Spleen (tissue), 11 donors: ENCODE measurements around the gene SORCS2. TPM values are rescaled to one million over a fixed set of nuclear protein-coding genes. Genes with fewer than 3 reads are reported as not detected.
"Not testable (repeated sequence)": the region's sequence is repeated elsewhere in the genome, so short reads cannot be mapped to it uniquely, and the experiment has no call there.

Experiments
- DNase-seq: peaks from one replicate; pipeline ENCODE4 v3.0.0-alpha.2; 2020
- H3K27ac ChIP-seq, 8 donors: fragments of 200-600 bp; sonication (generic) in 7 of 8; 1 replicate in 4 of 8; 2 replicates in 4 of 8; pipeline versions ENCODE4 v1.5.0 to v1.8.0; 2016 to 2021; ENCODE audit warnings: inconsistent platforms in 4 of 8, mild to moderate bottlenecking in 4 of 8, moderate library complexity in 1 of 8
- H3K27me3 ChIP-seq, 7 donors: fragments of 200-600 bp; sonication (generic) in 6 of 7; replicated peaks in 1 of 7; 1 replicate in 4 of 7; 2 replicates in 3 of 7; pipeline versions ENCODE4 v1.5.0 to v1.8.0; 2016 to 2021; ENCODE audit warnings: inconsistent platforms in 3 of 7, mild to moderate bottlenecking in 1 of 7
- H3K36me3 ChIP-seq, 6 donors: fragments of 200-600 bp; sonication (generic) in 5 of 6; 1 replicate in 4 of 6; 2 replicates in 2 of 6; pipeline versions ENCODE4 v1.5.0 to v1.8.0; 2016 to 2021; ENCODE audit warnings: inconsistent platforms in 2 of 6
- H3K4me1 ChIP-seq, 6 donors: fragments of 200-600 bp; sonication (generic) in 5 of 6; 1 replicate in 3 of 6; 2 replicates in 3 of 6; pipeline versions ENCODE4 v1.5.0 to v1.8.0; 2016 to 2021; ENCODE audit warnings: inconsistent platforms in 3 of 6
- H3K4me3 ChIP-seq, 8 donors: fragments of 200-600 bp; sonication (generic) in 7 of 8; 1 replicate in 4 of 8; 2 replicates in 4 of 8; pipeline versions ENCODE4 v1.5.0 to v1.8.0; 2016 to 2021; ENCODE audit warnings: inconsistent platforms in 4 of 8, mild to moderate bottlenecking in 4 of 8, moderate library complexity in 2 of 8
- H3K9me3 ChIP-seq, 8 donors: fragments of 200-600 bp; sonication (generic) in 7 of 8; 1 replicate in 4 of 8; 2 replicates in 4 of 8; pipeline versions ENCODE4 v1.5.0 to v1.8.0; 2016 to 2021; ENCODE audit warnings: inconsistent platforms in 4 of 8
- CTCF ChIP-seq, 11 experiments: fragments of 200-600 bp in 7 of 11; fragments of 450-650 bp in 4 of 11; sonication (generic) in 4 of 11; IDR thresholded peaks in 8 of 11; conservative IDR thresholded peaks in 3 of 11; 1 replicate in 7 of 11; 2 replicates in 4 of 11; pipeline versions ENCODE4 v1.4.0 to v1.8.0; 2016 to 2021; ENCODE audit warnings: antibody characterized with exemption in 11 of 11, inconsistent platforms in 4 of 11, mild to moderate bottlenecking in 1 of 11
- POLR2A ChIP-seq, 3 donors: fragments of 450-650 bp; IDR thresholded peaks; one replicate each; pipeline ENCODE4 v1.5.1; 2017; ENCODE audit warnings: antibody characterized with exemption in 3 of 3, mild to moderate bottlenecking in 1 of 3
- POLR2AphosphoS5 ChIP-seq, 3 donors: sonication (generic); formaldehyde crosslinking; IDR thresholded peaks; one replicate each; pipeline ENCODE4 v1.5.1; 2017; ENCODE audit warnings: antibody characterized with exemption in 3 of 3
- WGBS, 5 donors: extraction: QIAGEN DNeasy Blood & Tissue Kit in 3 of 5; methylation state at CpG; one replicate each; pipeline versions ENCODE4 v1.1.5 to v1.1.7; 2013 to 2018; 5-methylcytosine and 5-hydroxymethylcytosine counted together
- intact Hi-C: fragments of 100-400 bp; cut with DNase I; formaldehyde crosslinking; loops from one replicate; pipeline ENCODE4 v1.15.0; 2023; ENCODE audit warnings: low total_unique reads
- polyA plus RNA-seq, 3 donors: library from polyadenylated mRNA; stranded (reverse); fragments of 200-250 nt; gene quantifications; one replicate each; pipeline ENCODE4 v1.2.1, GENCODE V29; 2013
- total RNA-seq, 7 donors: library from RNA; depleted of rRNA in 3 of 7; stranded (reverse); fragments of >200 nt in 3 of 7; fragmentation: NEBNext Ultra II Directional in 4 of 7; extraction: Animal tissue kit (Norgen Biotek cat#: 25700) in 4 of 7; gene quantifications; one replicate each; pipeline versions ENCODE4 v1.1.0 to v1.2.1, GENCODE V29; 2016 to 2021
- donor health status: healthy with polysubstance abuse.
- donor health status: DM: no; HTN: no; CAD: no; lungs with moderate emphysema.
- donor health status: DM: no; HTN: no; CAD: no.
- donor health status: Bipolar disorder and iron deficiency.
- donor health status: healthy.
- donor health status: DM: no; HTN: no; CAD: no.
- donor health status: DM: yes; HTN: yes; CAD: no.

The SORCS2 gene
- total and polyA plus RNA-seq, 10 donors: 0.33 to 1.6 (median 0.60) TPM

DNA sequence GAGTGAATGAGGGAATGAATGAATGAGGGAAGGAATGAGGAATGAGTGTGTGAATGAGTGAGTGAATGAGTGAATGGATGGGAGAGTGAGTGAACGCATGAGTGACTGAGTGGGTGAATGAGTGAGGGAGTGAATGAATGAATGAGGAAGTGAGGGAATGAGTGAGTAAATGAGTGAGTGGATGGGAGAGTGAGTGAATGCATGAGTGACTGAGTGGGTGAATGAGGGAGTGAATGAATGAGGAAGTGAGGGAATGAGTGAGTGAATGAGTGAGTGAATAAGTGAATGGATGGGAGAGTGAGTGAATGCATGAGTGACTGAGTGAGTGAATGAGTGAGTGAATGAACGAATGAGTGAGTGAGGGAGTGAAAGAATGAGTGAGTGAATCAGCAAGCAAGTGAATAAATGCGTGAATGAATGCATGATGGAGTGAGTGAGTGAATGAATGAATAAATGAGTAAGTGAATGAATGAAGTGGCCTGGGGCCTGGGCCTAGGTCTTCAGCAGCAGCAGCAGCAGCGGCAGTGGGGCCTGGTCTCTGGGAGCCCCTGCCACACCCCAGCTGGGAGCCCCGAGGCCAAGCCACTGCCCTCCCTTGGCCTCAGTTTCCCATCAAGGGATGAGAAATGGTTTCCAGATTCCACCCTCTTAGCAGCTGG is 258.6 kb downstream of the SORCS2 start:
- 72 to 78% (median 75%) methylated on average over 5 of the region's 5 CpGs for WGBS, 5 donors
- H3K36me3 ChIP-seq: no peaks in the 10 kb centered on the region
- no peak overlapping the region for H3K27ac ChIP-seq
- H3K27me3 ChIP-seq: peaks cover 0 to 9% (median 0%) of the 10 kb centered on the region in 7 donors
- H3K9me3 ChIP-seq: peaks cover 0 to 3% (median 0%) of the 10 kb centered on the region in 8 donors
- no peaks in the 10 kb centered on the region for H3K4me1 ChIP-seq
- H3K4me3 ChIP-seq: no peak overlapping the region
- intact Hi-C loops: no loop called here
- no peak for DNase-seq
- no peak for TF ChIP-seq CTCF (IDR thresholded peaks at IDR 0.05 in 8 of 11, conservative IDR thresholded peaks at IDR 0.05 in 3 of 11)
- TF ChIP-seq POLR2A (IDR thresholded peaks at IDR 0.05): no peak
- TF ChIP-seq POLR2AphosphoS5 (IDR thresholded peaks at IDR 0.05): no peak

- H3K9me3 ChIP-seq: peaks cover 0 to 3% (median 0%) of the 10 kb centered on the region in 8 donors
- DNase-seq: no peak
- intact Hi-C loops: no loop called here
- H3K36me3 ChIP-seq: no peaks in the 10 kb centered on the region
- no peak for TF ChIP-seq POLR2A (IDR thresholded peaks at IDR 0.05)
- no peak for TF ChIP-seq POLR2AphosphoS5 (IDR thresholded peaks at IDR 0.05)
- no peak for TF ChIP-seq CTCF (IDR thresholded peaks at IDR 0.05 in 8 of 11, conservative IDR thresholded peaks at IDR 0.05 in 3 of 11)
- no peak overlapping the region for H3K4me3 ChIP-seq
- H3K27ac ChIP-seq: no peak overlapping the region
- 29 to 69% (median 62%) methylated on average over 1 to 2 of the region's 2 CpGs for WGBS, 5 donors
- H3K27me3 ChIP-seq: peaks cover 0 to 5% (median 0%) of the 10 kb centered on the region in 7 donors
- no peaks in the 10 kb centered on the region for H3K4me1 ChIP-seq
These were observed 259.1 kb downstream of the SORCS2 start for GRCh38 chr4:7451434-7451789.

DNA sequence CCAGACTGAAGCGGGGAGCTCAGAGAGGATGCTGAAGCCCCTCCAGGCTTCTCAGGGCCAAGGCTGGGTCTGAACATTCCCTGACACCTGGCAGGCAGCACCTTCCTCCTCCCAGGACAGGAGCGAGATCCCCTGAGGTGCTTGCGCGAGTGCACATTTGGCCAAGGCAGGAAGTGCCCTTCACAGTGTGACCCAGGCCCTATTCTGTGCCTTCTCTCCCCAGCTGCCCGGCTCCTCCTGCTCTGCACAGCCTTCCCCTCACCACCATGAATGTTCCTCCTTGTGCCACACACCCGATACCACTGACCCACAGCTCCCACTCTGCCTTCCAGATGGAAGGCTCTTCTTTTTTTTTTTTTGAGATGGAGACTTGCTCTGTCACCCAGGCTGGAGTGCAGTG is 259.5 kb downstream of the SORCS2 start:
- Histone ChIP-seq H3K4me3 (no peak overlapping the region), H3K27ac (no peak overlapping the region), H3K9me3 (peaks cover 0 to 3% (median 0%) of the 10 kb centered on the region in 8 donors), H3K36me3 (no peaks in the 10 kb centered on the region), H3K4me1 (no peaks in the 10 kb centered on the region), H3K27me3 (peaks cover 0 to 1% (median 0%) of the 10 kb centered on the region in 7 donors)
- WGBS, 5 donors: 64 to 81% (median 70%) methylated on average over 6 of the region's 6 CpGs
- no peak for DNase-seq
- intact Hi-C loops: no loop called here
- TF ChIP-seq POLR2A (IDR thresholded peaks at IDR 0.05): no peak
- no peak for TF ChIP-seq POLR2AphosphoS5 (IDR thresholded peaks at IDR 0.05)

DNA sequence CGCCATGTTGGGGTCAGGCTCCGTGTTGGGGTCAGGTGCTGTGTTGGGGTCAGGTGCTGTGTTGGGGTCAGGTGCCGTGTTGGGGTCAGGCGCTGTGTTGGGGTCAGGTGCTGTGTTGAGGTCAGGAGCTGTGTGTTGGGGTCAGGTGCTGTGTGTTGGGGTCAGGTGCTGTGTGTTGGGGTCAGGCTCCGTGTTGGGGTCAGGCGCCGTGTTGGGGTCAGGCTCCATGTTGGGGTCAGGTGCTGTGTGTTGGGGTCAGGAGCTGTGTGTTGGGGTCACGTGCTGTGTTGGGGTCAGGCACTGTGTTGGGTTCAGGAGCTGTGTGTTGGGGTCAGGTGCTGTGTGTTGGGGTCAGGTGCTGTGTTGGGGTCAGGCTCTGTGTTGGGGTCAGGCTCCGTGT is 260.5 kb downstream of the SORCS2 start:
- DNase-seq, intact Hi-C loops, H3K27ac ChIP-seq, H3K9me3 ChIP-seq, H3K4me1 ChIP-seq, H3K27me3 ChIP-seq, H3K36me3 ChIP-seq, H3K4me3 ChIP-seq: not testable (repeated sequence)
- WGBS, 5 donors: 76 to 96% (median 91%) methylated on average over 9 of the region's 9 CpGs

- no peak overlapping the region for H3K27ac ChIP-seq
- H3K36me3 ChIP-seq: no peaks in the 10 kb centered on the region
- 63 to 90% (median 84%) methylated on average over 8 to 16 of the region's 16 CpGs for WGBS, 5 donors
- no peak overlapping the region for H3K4me3 ChIP-seq
- intact Hi-C loops: no loop called here
- TF ChIP-seq POLR2A (IDR thresholded peaks at IDR 0.05): no peak
- TF ChIP-seq POLR2AphosphoS5 (IDR thresholded peaks at IDR 0.05): no peak
- no peak for TF ChIP-seq CTCF (IDR thresholded peaks at IDR 0.05 in 8 of 11, conservative IDR thresholded peaks at IDR 0.05 in 3 of 11)
- no peak for DNase-seq
- no peaks in the 10 kb centered on the region for H3K4me1 ChIP-seq
- no peaks in the 10 kb centered on the region for H3K9me3 ChIP-seq
- H3K27me3 ChIP-seq: peaks cover 0 to 34% (median 0%) of the 10 kb centered on the region in 7 donors
These were observed 265.1 kb downstream of the SORCS2 start for GRCh38 chr4:7457201-7458065.
